ENCODE results near the gene MYBPC3. TPM values are rescaled to one million over a fixed set of nuclear protein-coding genes. Genes with fewer than 3 reads are reported as not detected.

MYBPC3 gene
- total and polyA plus RNA-seq, 10 of the 15 experiments (the other 5 are each of a cell fraction or from before 2014, with no cell fraction given): 0.03 to 0.08 (median 0.03) TPM; not detected in 7

DNA sequence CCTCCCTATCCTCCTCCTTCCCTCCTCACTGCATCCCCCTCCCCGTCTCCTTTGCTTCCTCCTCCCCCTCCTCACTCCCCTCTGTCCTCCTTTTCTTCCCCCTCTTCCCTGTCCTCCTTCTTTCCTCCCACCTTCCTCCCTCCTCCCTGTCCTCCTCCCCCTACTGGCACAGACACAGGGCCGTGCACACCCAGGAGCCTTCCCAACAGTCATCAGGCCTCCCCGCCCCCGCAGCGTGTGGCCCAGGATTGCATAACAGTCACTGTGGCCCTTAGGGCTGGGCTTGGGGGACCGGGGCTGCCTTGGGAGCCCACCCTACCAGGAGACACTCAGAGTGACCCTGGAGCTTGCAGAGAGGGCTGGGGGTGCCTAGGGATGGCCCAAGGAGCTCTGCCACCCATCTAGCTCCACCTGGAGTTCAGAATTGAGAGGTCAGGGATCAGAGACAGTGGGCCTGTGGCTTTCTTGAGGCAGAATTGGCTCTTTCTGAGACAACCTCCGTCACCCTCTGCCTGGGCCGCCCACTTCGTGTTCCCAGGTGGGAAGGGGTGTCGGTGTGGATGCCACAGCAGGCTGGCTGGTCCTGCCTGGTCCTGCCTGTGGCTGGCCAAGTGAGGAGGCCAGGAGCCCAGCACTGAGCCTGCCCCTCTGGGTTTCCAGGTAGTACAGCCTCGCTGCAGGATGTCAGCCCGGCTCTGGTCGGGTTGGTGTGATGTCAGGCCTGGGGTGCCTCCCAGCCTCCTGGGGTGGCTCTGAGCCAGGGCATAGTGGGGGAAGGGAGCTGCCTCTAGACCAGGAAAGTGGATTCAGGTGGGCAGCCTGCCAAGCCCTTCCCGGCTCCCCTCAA lies 24.2 kb upstream of the MYBPC3 start (continued):
- TF ChIP-seq, protein P1, sequence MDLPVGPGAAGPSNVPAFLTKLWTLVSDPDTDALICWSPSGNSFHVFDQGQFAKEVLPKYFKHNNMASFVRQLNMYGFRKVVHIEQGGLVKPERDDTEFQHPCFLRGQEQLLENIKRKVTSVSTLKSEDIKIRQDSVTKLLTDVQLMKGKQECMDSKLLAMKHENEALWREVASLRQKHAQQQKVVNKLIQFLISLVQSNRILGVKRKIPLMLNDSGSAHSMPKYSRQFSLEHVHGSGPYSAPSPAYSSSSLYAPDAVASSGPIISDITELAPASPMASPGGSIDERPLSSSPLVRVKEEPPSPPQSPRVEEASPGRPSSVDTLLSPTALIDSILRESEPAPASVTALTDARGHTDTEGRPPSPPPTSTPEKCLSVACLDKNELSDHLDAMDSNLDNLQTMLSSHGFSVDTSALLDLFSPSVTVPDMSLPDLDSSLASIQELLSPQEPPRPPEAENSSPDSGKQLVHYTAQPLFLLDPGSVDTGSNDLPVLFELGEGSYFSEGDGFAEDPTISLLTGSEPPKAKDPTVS (IDR thresholded peaks at IDR 0.05; ENCODE audit: low read depth, low read length): no peak
- TF ChIP-seq ZSCAN29 (IDR thresholded peaks at IDR 0.05): no peak
- TF ChIP-seq ASH2L (IDR thresholded peaks at IDR 0.05; ENCODE audit: borderline replicate concordance, low read depth): no peak
- TF ChIP-seq ZBTB40 (IDR thresholded peaks at IDR 0.05; ENCODE audit: borderline replicate concordance): no peak
- no peak for TF ChIP-seq SRF (IDR thresholded peaks at IDR 0.05; ENCODE audit: low read depth in 2 of 2, low read length in 2 of 2)
- no peak for TF ChIP-seq NFYA (IDR thresholded peaks at IDR 0.05; ENCODE audit: borderline replicate concordance, low read depth, low read length)
- TF ChIP-seq SREBF1 (IDR thresholded peaks at IDR 0.05; ENCODE audit: low read length): no peak
- TF ChIP-seq STAT1 (conservative IDR thresholded peaks at IDR 0.05): no peak

Measured in GM12878 (cell line).